Inflammatory macrophage (primary cell): ENCODE data around the gene PPWD1.
A peak's percentile ranks its signal among the peaks of the same experiment; 100 is the strongest.

ENCODE experiments used
- DNase-seq, 2 donors: peaks; one replicate each; pipeline ENCODE4 v3.0.0-alpha.2; 2020 to 2022

The PPWD1 gene

DNA sequence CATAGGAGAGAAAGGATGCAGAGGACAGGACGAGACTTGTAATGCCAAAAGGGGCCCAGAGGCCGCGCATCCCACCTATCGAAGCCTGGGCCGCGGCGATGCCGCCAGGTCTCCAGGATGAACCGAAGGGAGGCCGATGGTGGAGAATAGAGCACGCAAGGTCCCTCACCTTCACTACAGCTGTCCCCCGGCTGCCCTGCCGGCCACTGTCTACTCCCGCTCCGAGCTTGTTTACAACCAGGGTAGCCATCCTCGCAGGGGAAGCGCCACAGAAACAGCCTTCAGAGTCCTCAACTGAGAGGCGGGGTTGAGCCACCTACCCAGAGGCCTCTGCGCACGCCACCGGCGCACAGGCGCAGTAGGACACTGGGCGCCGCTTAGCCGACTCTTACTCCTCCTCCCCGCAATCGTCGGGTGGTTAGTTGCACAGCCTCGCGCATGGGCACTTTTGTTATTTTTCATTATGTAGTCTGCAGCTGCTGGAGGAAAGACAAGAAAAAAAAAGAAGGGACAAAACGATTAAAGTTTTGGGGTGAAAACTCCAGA is 61.0 kb downstream of the PPWD1 start, which contains the start of gene TRIM23:
Gene TRIM23 (minus strand): TSS at position 309 of the 546 bp plus-strand sequence. CDS start 59 bp downstream, at position 250.
- DNase-seq: peak; percentile 93 to 96

- DNase-seq: peak; percentile 86 to 90
Observed at GRCh38 chr5:65624571-65625555, 61.8 kb downstream of the PPWD1 start, which contains the start of the genes SHLD3 and TRAPPC13. Gene SHLD3 (plus strand): TSS chr5:65625027. CDS start chr5:65629588, 4,561 bp downstream. Gene TRAPPC13 (plus strand): TSS chr5:65625027. CDS start chr5:65625061, 34 bp downstream.

GRCh38 chr5:65625743-65626142 is 62.6 kb downstream of the PPWD1 start:
- DNase-seq: no peak

DNA sequence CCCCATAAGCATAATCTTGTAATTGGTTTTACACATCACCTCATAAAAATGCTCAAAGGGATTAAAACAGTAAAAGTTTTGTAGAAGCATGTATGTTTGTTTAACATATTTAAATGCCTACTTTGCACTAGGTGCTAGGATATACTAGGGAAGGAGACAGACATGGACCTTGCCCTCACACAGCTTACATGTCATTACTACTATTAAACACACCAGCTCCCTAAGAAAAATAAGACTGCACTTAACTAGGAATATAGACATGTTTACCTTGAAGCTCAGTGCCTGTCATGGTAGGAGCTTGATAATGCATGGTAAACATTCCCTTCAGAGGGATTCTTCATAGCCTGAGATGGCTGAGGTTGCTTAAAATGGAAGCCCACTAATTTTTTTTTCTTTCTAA is 67.9 kb downstream of the PPWD1 start:
- no peak for DNase-seq
